ENCODE results near the gene DFFA. TPM values are rescaled to one million over a fixed set of nuclear protein-coding genes. Genes with fewer than 3 reads are reported as not detected.

Gene DFFA
- total and polyA plus RNA-seq, 4 donors, result 10.6 to 20.0 (median 14.3) TPM

- TF ChIP-seq, protein P1, sequence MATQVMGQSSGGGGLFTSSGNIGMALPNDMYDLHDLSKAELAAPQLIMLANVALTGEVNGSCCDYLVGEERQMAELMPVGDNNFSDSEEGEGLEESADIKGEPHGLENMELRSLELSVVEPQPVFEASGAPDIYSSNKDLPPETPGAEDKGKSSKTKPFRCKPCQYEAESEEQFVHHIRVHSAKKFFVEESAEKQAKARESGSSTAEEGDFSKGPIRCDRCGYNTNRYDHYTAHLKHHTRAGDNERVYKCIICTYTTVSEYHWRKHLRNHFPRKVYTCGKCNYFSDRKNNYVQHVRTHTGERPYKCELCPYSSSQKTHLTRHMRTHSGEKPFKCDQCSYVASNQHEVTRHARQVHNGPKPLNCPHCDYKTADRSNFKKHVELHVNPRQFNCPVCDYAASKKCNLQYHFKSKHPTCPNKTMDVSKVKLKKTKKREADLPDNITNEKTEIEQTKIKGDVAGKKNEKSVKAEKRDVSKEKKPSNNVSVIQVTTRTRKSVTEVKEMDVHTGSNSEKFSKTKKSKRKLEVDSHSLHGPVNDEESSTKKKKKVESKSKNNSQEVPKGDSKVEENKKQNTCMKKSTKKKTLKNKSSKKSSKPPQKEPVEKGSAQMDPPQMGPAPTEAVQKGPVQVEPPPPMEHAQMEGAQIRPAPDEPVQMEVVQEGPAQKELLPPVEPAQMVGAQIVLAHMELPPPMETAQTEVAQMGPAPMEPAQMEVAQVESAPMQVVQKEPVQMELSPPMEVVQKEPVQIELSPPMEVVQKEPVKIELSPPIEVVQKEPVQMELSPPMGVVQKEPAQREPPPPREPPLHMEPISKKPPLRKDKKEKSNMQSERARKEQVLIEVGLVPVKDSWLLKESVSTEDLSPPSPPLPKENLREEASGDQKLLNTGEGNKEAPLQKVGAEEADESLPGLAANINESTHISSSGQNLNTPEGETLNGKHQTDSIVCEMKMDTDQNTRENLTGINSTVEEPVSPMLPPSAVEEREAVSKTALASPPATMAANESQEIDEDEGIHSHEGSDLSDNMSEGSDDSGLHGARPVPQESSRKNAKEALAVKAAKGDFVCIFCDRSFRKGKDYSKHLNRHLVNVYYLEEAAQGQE (IDR thresholded peaks at IDR 0.05), result no peak
- TF ChIP-seq EGR1 (IDR thresholded peaks at IDR 0.05; ENCODE audit: low read depth in 2 of 2) (no peak), YY1 (IDR thresholded peaks at IDR 0.05) (no peak), JUND (IDR thresholded peaks at IDR 0.05) (no peak), HNF4A (conservative IDR thresholded peaks at IDR 0.05) (no peak)
Observed at GRCh38 chr1:10434590-10434989, 37.7 kb downstream of the DFFA start (continued).

GRCh38 chr1:10433790-10434189 lies 38.5 kb downstream of the DFFA start:
- TF ChIP-seq NR2F2 (IDR thresholded peaks at IDR 0.05), result no peak
- TF ChIP-seq CTCF (IDR thresholded peaks at IDR 0.05; ENCODE audit: low read depth, low read length, missing input control), result no peak
- no peak for TF ChIP-seq GABPA (IDR thresholded peaks at IDR 0.05 in 1 of 2, conservative IDR thresholded peaks at IDR 0.05 in 1 of 2)
- H3K4me3 ChIP-seq (ENCODE audit: low read depth in 1 of 3, low read length in 3 of 3), result no peak overlapping the region
- H3K4me1 ChIP-seq (ENCODE audit: control insufficient read depth in 4 of 4, insufficient read depth in 4 of 4, low read length in 3 of 4), result peaks cover 2 to 20% (median 13%) of the 10 kb centered on the region in 4 donors
- WGBS, result 92% methylated on average over 11 of the region's 11 CpGs
- H3K27me3 ChIP-seq (ENCODE audit: control insufficient read depth in 4 of 4, insufficient read depth in 4 of 4, low read length in 3 of 4), result no peaks in the 10 kb centered on the region
- H3K9ac ChIP-seq (ENCODE audit: low read depth in 1 of 2, low read length in 2 of 2), result no peak overlapping the region
- H3K9me3 ChIP-seq (ENCODE audit: control insufficient read depth in 4 of 4, low read length in 3 of 4), result no peaks in the 10 kb centered on the region
- peaks cover 0 to 2% (median under 1%) of the 10 kb centered on the region in 4 donors for H3K36me3 ChIP-seq (ENCODE audit: control insufficient read depth in 4 of 4, insufficient read depth in 3 of 4, low read depth in 1 of 4, low read length in 3 of 4)
- H3K27ac ChIP-seq (ENCODE audit: low read depth in 1 of 2, low read length in 2 of 2), result no peak overlapping the region
- no peak for DNase-seq (ENCODE audit: low spot score)

GRCh38 chr1:10432910-10433700 lies 39.2 kb downstream of the DFFA start:
- 75% methylated on average over 14 of the region's 14 CpGs for WGBS
- Histone ChIP-seq H3K4me3 (ENCODE audit: low read depth in 1 of 3, low read length in 3 of 3) (no peak overlapping the region), H3K36me3 (ENCODE audit: control insufficient read depth in 4 of 4, insufficient read depth in 3 of 4, low read depth in 1 of 4, low read length in 3 of 4) (peaks cover 0 to 2% (median under 1%) of the 10 kb centered on the region in 4 donors), H3K27ac (ENCODE audit: low read depth in 1 of 2, low read length in 2 of 2) (no peak overlapping the region), H3K9me3 (ENCODE audit: control insufficient read depth in 4 of 4, low read length in 3 of 4) (no peaks in the 10 kb centered on the region), H3K9ac (ENCODE audit: low read depth in 1 of 2, low read length in 2 of 2) (no peak overlapping the region), H3K27me3 (ENCODE audit: control insufficient read depth in 4 of 4, insufficient read depth in 4 of 4, low read length in 3 of 4) (no peaks in the 10 kb centered on the region), H3K4me1 (ENCODE audit: control insufficient read depth in 4 of 4, insufficient read depth in 4 of 4, low read length in 3 of 4) (peaks cover 2 to 20% (median 13%) of the 10 kb centered on the region in 4 donors)
- no peak for DNase-seq (ENCODE audit: low spot score)
- TF ChIP-seq HNF4A (conservative IDR thresholded peaks at IDR 0.05) (peak in 1 of 2 donors; percentile 4), NR2F2 (IDR thresholded peaks at IDR 0.05) (no peak), RXRA (IDR thresholded peaks at IDR 0.05) (no peak)
